Ishikawa (cell line): ENCODE measurements around the gene RABAC1.

ENCODE experiments used
- CEBPB ChIP-seq: IDR thresholded peaks from 2 replicates; pipeline ENCODE4 v1.6.1; 2012
- CREB1 ChIP-seq: IDR thresholded peaks from 2 replicates; pipeline ENCODE4 v1.6.1; 2012; ENCODE audit warnings: low read depth
- EGR1 ChIP-seq: IDR thresholded peaks from 2 replicates; pipeline ENCODE4 v1.6.1; 2012
- EP300 ChIP-seq: IDR thresholded peaks from 2 replicates; pipeline ENCODE4 v1.6.1; 2012; ENCODE audit warnings: borderline replicate concordance
- FOXM1 ChIP-seq: IDR thresholded peaks from 2 replicates; pipeline ENCODE4 v1.6.1; 2012; ENCODE audit warnings: low read depth, borderline replicate concordance
- NFIC ChIP-seq: IDR thresholded peaks from 2 replicates; pipeline ENCODE4 v1.6.1; 2012
- RAD21 ChIP-seq: IDR thresholded peaks from 2 replicates; pipeline ENCODE4 v1.6.1; 2012; ENCODE audit warnings: low read depth
- TAF1 ChIP-seq: IDR thresholded peaks from 2 replicates; pipeline ENCODE4 v1.6.1; 2012; ENCODE audit warnings: low read depth, mild to moderate bottlenecking
- TCF12 ChIP-seq: IDR thresholded peaks from 2 replicates; pipeline ENCODE4 v1.6.1; 2012; ENCODE audit warnings: low read depth
- TEAD4 ChIP-seq: IDR thresholded peaks from 2 replicates; pipeline ENCODE4 v1.6.1; 2012
- YY1 ChIP-seq: IDR thresholded peaks from 2 replicates; pipeline ENCODE4 v1.6.1; 2012; ENCODE audit warnings: low read depth
- ZBTB7A ChIP-seq: IDR thresholded peaks from 2 replicates; pipeline ENCODE4 v1.6.1; 2012; ENCODE audit warnings: low read depth
- TF ChIP-seq, protein P1 (sequence below): IDR thresholded peaks from 2 replicates; pipeline ENCODE4 v1.6.1; 2012
- TF ChIP-seq, protein P2 (sequence below): IDR thresholded peaks from 2 replicates; pipeline ENCODE4 v1.6.1; 2012; ENCODE audit warnings: low read depth, mild to moderate bottlenecking
- TF ChIP-seq, protein P3 (sequence below): IDR thresholded peaks from 2 replicates; pipeline ENCODE4 v1.6.1; 2012

Gene RABAC1

DNA sequence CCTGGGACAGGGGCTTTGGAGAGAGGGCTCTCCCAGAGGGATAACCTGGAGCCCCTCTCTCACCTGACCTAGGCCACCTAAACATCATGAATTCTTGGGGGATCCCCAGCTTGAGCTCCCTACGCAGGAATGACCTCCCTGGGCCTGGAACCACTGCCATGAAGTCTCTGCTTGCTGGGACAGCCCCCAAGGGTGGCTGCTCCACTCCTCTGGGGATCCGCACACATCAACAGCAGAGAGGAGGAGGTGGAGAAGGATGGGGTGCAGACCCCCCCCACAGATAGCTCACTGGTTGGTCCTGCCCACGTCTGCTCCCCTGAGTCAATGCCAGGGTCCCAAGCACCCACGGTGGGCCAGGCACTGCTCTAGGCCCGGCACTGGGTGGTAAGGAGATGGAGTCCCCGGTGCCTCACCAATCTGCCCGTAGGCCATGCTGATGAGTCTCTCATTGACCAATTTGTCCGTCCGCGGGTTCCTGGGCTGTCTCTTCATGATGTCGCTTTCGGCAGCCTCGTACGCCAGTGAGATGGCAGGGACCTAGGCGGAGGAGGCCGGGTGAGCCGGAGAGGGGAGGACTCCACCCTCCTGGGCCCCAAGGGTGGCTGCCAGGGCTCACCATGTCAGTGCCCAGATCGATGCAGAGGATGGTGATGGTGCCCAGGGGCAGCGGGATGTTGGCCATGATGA lies 10.8 kb upstream of the RABAC1 start:
- TF ChIP-seq YY1: no peak
- TF ChIP-seq TCF12: no peak
- no peak for TF ChIP-seq ZBTB7A
- no peak for TF ChIP-seq RAD21
- TF ChIP-seq, protein P1, sequence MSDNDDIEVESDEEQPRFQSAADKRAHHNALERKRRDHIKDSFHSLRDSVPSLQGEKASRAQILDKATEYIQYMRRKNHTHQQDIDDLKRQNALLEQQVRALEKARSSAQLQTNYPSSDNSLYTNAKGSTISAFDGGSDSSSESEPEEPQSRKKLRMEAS: no peak
- TF ChIP-seq, protein P2, sequence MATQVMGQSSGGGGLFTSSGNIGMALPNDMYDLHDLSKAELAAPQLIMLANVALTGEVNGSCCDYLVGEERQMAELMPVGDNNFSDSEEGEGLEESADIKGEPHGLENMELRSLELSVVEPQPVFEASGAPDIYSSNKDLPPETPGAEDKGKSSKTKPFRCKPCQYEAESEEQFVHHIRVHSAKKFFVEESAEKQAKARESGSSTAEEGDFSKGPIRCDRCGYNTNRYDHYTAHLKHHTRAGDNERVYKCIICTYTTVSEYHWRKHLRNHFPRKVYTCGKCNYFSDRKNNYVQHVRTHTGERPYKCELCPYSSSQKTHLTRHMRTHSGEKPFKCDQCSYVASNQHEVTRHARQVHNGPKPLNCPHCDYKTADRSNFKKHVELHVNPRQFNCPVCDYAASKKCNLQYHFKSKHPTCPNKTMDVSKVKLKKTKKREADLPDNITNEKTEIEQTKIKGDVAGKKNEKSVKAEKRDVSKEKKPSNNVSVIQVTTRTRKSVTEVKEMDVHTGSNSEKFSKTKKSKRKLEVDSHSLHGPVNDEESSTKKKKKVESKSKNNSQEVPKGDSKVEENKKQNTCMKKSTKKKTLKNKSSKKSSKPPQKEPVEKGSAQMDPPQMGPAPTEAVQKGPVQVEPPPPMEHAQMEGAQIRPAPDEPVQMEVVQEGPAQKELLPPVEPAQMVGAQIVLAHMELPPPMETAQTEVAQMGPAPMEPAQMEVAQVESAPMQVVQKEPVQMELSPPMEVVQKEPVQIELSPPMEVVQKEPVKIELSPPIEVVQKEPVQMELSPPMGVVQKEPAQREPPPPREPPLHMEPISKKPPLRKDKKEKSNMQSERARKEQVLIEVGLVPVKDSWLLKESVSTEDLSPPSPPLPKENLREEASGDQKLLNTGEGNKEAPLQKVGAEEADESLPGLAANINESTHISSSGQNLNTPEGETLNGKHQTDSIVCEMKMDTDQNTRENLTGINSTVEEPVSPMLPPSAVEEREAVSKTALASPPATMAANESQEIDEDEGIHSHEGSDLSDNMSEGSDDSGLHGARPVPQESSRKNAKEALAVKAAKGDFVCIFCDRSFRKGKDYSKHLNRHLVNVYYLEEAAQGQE: no peak
- TF ChIP-seq TEAD4: no peak
- no peak for TF ChIP-seq NFIC
- no peak for TF ChIP-seq CREB1
- TF ChIP-seq FOXM1: no peak
- TF ChIP-seq, protein P3, sequence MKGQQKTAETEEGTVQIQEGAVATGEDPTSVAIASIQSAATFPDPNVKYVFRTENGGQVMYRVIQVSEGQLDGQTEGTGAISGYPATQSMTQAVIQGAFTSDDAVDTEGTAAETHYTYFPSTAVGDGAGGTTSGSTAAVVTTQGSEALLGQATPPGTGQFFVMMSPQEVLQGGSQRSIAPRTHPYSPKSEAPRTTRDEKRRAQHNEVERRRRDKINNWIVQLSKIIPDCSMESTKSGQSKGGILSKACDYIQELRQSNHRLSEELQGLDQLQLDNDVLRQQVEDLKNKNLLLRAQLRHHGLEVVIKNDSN: no peak
- no peak for TF ChIP-seq EGR1
- TF ChIP-seq EP300: no peak
- no peak for TF ChIP-seq TAF1
- TF ChIP-seq CEBPB: no peak

DNA sequence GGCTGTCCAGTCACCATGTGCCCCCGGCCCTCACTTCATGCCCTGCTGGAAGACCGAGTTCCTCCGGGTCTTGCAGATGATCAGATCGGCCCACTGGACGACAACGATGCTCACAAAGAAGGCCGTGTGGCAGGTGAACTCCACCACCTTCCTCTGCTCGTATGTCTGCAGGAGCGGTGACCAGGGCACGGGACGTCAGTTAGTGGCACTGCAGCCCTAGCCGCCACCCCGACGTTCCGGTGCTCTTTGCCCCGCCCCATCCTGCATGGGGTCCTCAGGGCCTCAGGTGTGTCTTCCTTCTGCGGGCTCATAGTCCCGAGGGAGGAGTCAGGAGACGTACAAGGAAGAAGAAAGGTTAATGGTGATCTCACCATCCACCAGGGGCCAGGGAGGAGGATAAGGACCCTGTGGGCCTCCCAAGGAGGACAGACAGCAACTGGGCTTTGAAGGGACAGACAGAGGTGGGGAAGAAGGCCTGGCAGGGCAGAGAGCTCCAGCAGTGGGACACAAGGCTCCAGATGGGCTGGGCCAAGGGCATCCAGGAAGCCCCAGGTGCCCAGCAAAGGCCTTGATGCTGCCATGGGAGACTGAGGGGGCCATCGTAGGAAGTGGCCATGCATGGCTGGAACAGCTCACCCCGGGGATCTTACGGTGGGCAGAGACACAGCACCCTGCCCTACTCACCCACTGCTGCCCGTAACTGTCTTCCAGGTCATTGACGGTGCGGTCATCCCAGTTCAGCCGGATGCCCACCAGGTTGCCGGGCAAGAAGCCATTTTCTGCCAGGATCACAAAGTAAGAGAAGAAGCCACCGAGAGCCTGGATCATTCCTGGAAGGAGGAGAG lies 9.9 kb upstream of the RABAC1 start:
- TF ChIP-seq EGR1: no peak
- no peak for TF ChIP-seq FOXM1
- no peak for TF ChIP-seq NFIC
- no peak for TF ChIP-seq TAF1
- TF ChIP-seq EP300: no peak
- TF ChIP-seq ZBTB7A: no peak
- TF ChIP-seq, protein P1: no peak
- TF ChIP-seq, protein P2: no peak
- TF ChIP-seq TEAD4: no peak
- TF ChIP-seq, protein P3: no peak
- TF ChIP-seq TCF12: no peak
- no peak for TF ChIP-seq CEBPB
- TF ChIP-seq YY1: no peak
- no peak for TF ChIP-seq CREB1
- no peak for TF ChIP-seq RAD21

DNA sequence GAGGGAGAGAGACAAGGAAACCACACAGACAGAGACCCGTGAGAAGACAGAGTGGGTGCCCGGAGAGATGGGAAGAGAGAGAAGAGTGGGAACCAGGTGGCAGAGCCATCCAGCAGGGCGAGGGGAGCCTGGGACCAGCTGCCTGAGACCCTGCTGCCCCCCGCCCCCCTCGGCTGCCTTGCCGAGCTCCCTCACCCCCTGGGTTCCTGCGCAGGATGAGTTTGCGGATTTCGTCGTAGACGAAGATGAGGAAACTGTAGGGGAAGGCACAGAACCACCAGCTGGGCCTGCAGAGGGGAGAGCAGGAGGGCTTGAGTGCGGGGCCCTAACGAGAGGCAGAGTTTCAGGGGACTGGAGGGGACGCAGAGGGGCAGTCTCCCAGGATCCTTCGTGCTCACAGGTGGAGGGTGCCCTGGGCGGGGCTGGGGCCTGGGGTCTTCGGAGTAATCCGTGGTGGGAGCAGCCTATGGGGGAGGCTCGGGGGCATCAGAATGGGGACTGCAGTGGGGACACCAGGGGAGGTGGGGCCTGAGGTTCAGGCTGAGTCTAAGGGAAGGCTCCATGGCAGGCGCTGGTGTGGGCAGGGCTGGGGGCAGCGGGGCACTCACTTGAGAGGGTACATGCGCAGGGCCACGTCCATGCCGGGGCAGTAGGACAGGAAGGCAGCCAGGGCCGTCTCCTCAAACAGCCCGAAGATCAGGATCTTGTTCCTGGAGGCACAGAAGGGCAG lies 8.1 kb upstream of the RABAC1 start:
- no peak for TF ChIP-seq TAF1
- TF ChIP-seq, protein P2: no peak
